Activated T-cell treated with anti-CD3 and anti-CD28 coated beads, Interleukin-2, amount 50 U/mL, for 48 hours (primary cell): ENCODE data around the gene HEPHL1.
A peak's percentile ranks its signal among the peaks of the same experiment; 100 is the strongest.

ENCODE experiments used
- DNase-seq, 2 experiments: peaks; one replicate each; pipeline ENCODE4 v3.0.0-alpha.2; 2020

The HEPHL1 gene

GRCh38 chr11:94131047-94131717 is 110.0 kb downstream of the HEPHL1 start:
- DNase-seq: no peak

GRCh38 chr11:94131718-94132115 is 110.6 kb downstream of the HEPHL1 start:
- no peak for DNase-seq

GRCh38 chr11:94132152-94132558 is 111.0 kb downstream of the HEPHL1 start:
- no peak for DNase-seq

GRCh38 chr11:94132823-94133408 is 111.8 kb downstream of the HEPHL1 start:
- no peak for DNase-seq

GRCh38 chr11:94133752-94134151 is 112.6 kb downstream of the HEPHL1 start:
- DNase-seq: no peak

GRCh38 chr11:94134651-94135512 is 113.7 kb downstream of the HEPHL1 start:
- DNase-seq: peak; percentile 57 to 64

GRCh38 chr11:94139416-94139815 is 118.3 kb downstream of the HEPHL1 start:
- no peak for DNase-seq

- no peak for DNase-seq
These were observed 119.1 kb downstream of the HEPHL1 start for GRCh38 chr11:94140154-94140655.

- no peak for DNase-seq
These were observed 120.6 kb downstream of the HEPHL1 start for GRCh38 chr11:94141511-94142307.

- DNase-seq: no peak
These were observed 121.4 kb downstream of the HEPHL1 start for GRCh38 chr11:94142308-94143281.

GRCh38 chr11:94144216-94144615 is 123.1 kb downstream of the HEPHL1 start:
- DNase-seq: no peak

GRCh38 chr11:94144664-94145063 is 123.5 kb downstream of the HEPHL1 start:
- no peak for DNase-seq

- no peak for DNase-seq
These were observed 124.3 kb downstream of the HEPHL1 start for GRCh38 chr11:94145431-94145830.

- DNase-seq: no peak
These were observed 124.8 kb downstream of the HEPHL1 start for GRCh38 chr11:94145916-94146315.

- DNase-seq: peak; percentile 45 to 54
These were observed 126.3 kb downstream of the HEPHL1 start for GRCh38 chr11:94147433-94147845.

- DNase-seq: no peak
These were observed 127.0 kb downstream of the HEPHL1 start for GRCh38 chr11:94148189-94148588.

GRCh38 chr11:94149431-94150017 is 128.4 kb downstream of the HEPHL1 start:
- DNase-seq: no peak

GRCh38 chr11:94150056-94150455 is 128.9 kb downstream of the HEPHL1 start:
- no peak for DNase-seq

GRCh38 chr11:94150704-94151685 is 129.8 kb downstream of the HEPHL1 start:
- no peak for DNase-seq
